ENCODE results near the gene VHLL. TPM values are rescaled to one million over a fixed set of nuclear protein-coding genes. Genes with fewer than 3 reads are reported as not detected.
A peak's percentile ranks its signal among the peaks of the same experiment; 100 is the strongest.

Gene VHLL
- total RNA-seq, 2 donors from 2014 or later = not detected

- Mint-ChIP-seq H3K27ac (no peak overlapping the region), H3K36me3 (peaks cover 13 to 14% of the 10 kb centered on the region in 2 donors)
Observed at GRCh38 chr1:156305215-156305614, 6.1 kb upstream of the VHLL start.

GRCh38 chr1:156303241-156303640 lies 4.1 kb upstream of the VHLL start:
- Mint-ChIP-seq H3K36me3 (peaks cover 5 to 6% of the 10 kb centered on the region in 2 donors), H3K9me3 (no peaks in the 10 kb centered on the region), H3K27ac (peak overlapping the region in 1 of 2 donors; percentile 36)
- ATAC-seq = no peak
- DNase-seq (ENCODE audit: low spot score in 2 of 2) = no peak

More at GRCh38 chr1:156305215-156305614, 6.1 kb upstream of the VHLL start:
- ATAC-seq = no peak
- no peak for DNase-seq (ENCODE audit: low spot score in 2 of 2)
- H3K9me3 Mint-ChIP-seq = no peaks in the 10 kb centered on the region

GRCh38 chr1:156295391-156295947 lies 3.6 kb downstream of the VHLL start, which contains the start of gene GLMP:
GLMP (minus strand) TSS chr1:156295679; CDS start chr1:156295645, 34 bp downstream.
- Mint-ChIP-seq H3K36me3 (no peaks in the 10 kb centered on the region), H3K9me3 (no peaks in the 10 kb centered on the region), H3K27ac (peak within 1 kb of the TSS; percentile 73 to 85)
- peak; percentile 83 to 90 for ATAC-seq
- peak in 1 of 2 donors; percentile 53 for DNase-seq (ENCODE audit: low spot score in 2 of 2)

- Mint-ChIP-seq H3K27ac (no peak overlapping the region), H3K36me3 (no peaks in the 10 kb centered on the region)
- no peak for DNase-seq (ENCODE audit: low spot score in 2 of 2)
Observed at GRCh38 chr1:156293895-156294294, 5.2 kb downstream of the VHLL start.

GRCh38 chr1:156293098-156293434 lies 6.0 kb downstream of the VHLL start:
- H3K9me3 Mint-ChIP-seq = no peaks in the 10 kb centered on the region
- no peaks in the 10 kb centered on the region for H3K36me3 Mint-ChIP-seq
- no peak for DNase-seq (ENCODE audit: low spot score in 2 of 2)
- no peak for ATAC-seq
- H3K27ac Mint-ChIP-seq = no peak overlapping the region

More at GRCh38 chr1:156293895-156294294, 5.2 kb downstream of the VHLL start:
- no peak for ATAC-seq
- H3K9me3 Mint-ChIP-seq = no peaks in the 10 kb centered on the region

GRCh38 chr1:156291226-156292061 lies 7.7 kb downstream of the VHLL start:
- no peaks in the 10 kb centered on the region for H3K36me3 Mint-ChIP-seq
- DNase-seq (ENCODE audit: low spot score in 2 of 2) (peak in 1 of 2 donors; percentile 28), ATAC-seq (peak; percentile 39 to 62)
- H3K9me3 Mint-ChIP-seq = no peaks in the 10 kb centered on the region
- peak overlapping the region; percentile 74 to 90 for H3K27ac Mint-ChIP-seq

GRCh38 chr1:156289857-156290256 lies 9.2 kb downstream of the VHLL start:
- H3K36me3 Mint-ChIP-seq = no peaks in the 10 kb centered on the region
- no peaks in the 10 kb centered on the region for H3K9me3 Mint-ChIP-seq
- ATAC-seq (no peak), DNase-seq (ENCODE audit: low spot score in 2 of 2) (no peak)
- peak overlapping the region in 1 of 2 donors; percentile 44 for H3K27ac Mint-ChIP-seq

GRCh38 chr1:156286061-156286460 lies 13.0 kb downstream of the VHLL start:
- H3K36me3 Mint-ChIP-seq = peaks cover 21 to 28% of the 10 kb centered on the region in 2 donors
- no peak for ATAC-seq

GRCh38 chr1:156285437-156285836 lies 13.7 kb downstream of the VHLL start:
- H3K36me3 Mint-ChIP-seq = peaks cover 21 to 30% of the 10 kb centered on the region in 2 donors
- no peak for DNase-seq (ENCODE audit: low spot score in 2 of 2)
- no peak for ATAC-seq

More at GRCh38 chr1:156286061-156286460, 13.0 kb downstream of the VHLL start:
- Mint-ChIP-seq H3K27ac (peak overlapping the region in 1 of 2 donors; percentile 36), H3K9me3 (no peaks in the 10 kb centered on the region)
- DNase-seq (ENCODE audit: low spot score in 2 of 2) = no peak

GRCh38 chr1:156284757-156285156 lies 14.3 kb downstream of the VHLL start:
- Mint-ChIP-seq H3K9me3 (no peaks in the 10 kb centered on the region), H3K36me3 (peaks cover 21 to 34% of the 10 kb centered on the region in 2 donors), H3K27ac (no peak overlapping the region)
- ATAC-seq (no peak), DNase-seq (ENCODE audit: low spot score in 2 of 2) (no peak)

More at GRCh38 chr1:156285437-156285836, 13.7 kb downstream of the VHLL start:
- H3K9me3 Mint-ChIP-seq = no peaks in the 10 kb centered on the region
- no peak overlapping the region for H3K27ac Mint-ChIP-seq

GRCh38 chr1:156284112-156284511 lies 15.0 kb downstream of the VHLL start, which contains the start of gene TMEM79:
TMEM79 (plus strand) TSS chr1:156284325; CDS start chr1:156285227, 902 bp downstream.
- DNase-seq (ENCODE audit: low spot score in 2 of 2) = no peak
- H3K9me3 Mint-ChIP-seq = no peaks in the 10 kb centered on the region
- ATAC-seq = no peak

GRCh38 chr1:156283521-156283920 lies 15.6 kb downstream of the VHLL start:
- no peak for DNase-seq (ENCODE audit: low spot score in 2 of 2)
- no peaks in the 10 kb centered on the region for H3K9me3 Mint-ChIP-seq
- ATAC-seq = no peak
- peaks cover 21 to 36% of the 10 kb centered on the region in 2 donors for H3K36me3 Mint-ChIP-seq
- peak overlapping the region; percentile 97 to 98 for H3K27ac Mint-ChIP-seq

More at GRCh38 chr1:156284112-156284511, 15.0 kb downstream of the VHLL start, which contains the start of gene TMEM79:
- H3K27ac Mint-ChIP-seq = peak within 1 kb of the TSS; percentile 97 to 98
- H3K36me3 Mint-ChIP-seq = peaks cover 21 to 35% of the 10 kb centered on the region in 2 donors

GRCh38 chr1:156282479-156283222 lies 16.5 kb downstream of the VHLL start, which contains the start of gene SMG5:
SMG5 (minus strand) TSS chr1:156282825; CDS start chr1:156282680, 145 bp downstream.
- H3K9me3 Mint-ChIP-seq = no peaks in the 10 kb centered on the region
- peak within 1 kb of the TSS; percentile 97 to 98 for H3K27ac Mint-ChIP-seq
- peaks cover 25 to 45% of the 10 kb centered on the region in 2 donors for H3K36me3 Mint-ChIP-seq
- ATAC-seq (peak; percentile 92 to 93), DNase-seq (ENCODE audit: low spot score in 2 of 2) (peak; percentile 95 to 97)

GRCh38 chr1:156281693-156282478 lies 17.2 kb downstream of the VHLL start:
- DNase-seq (ENCODE audit: low spot score in 2 of 2) (peak; percentile 20 to 62), ATAC-seq (peak in 1 of 2 donors; percentile 16)
- H3K9me3 Mint-ChIP-seq = no peaks in the 10 kb centered on the region
- H3K27ac Mint-ChIP-seq = peak overlapping the region; percentile 95 to 97
- H3K36me3 Mint-ChIP-seq = peaks cover 32 to 52% of the 10 kb centered on the region in 2 donors

- DNase-seq (ENCODE audit: low spot score in 2 of 2) = peak; percentile 54 to 72
- H3K27ac Mint-ChIP-seq = peak overlapping the region; percentile 95 to 97
- H3K9me3 Mint-ChIP-seq = no peaks in the 10 kb centered on the region
- peaks cover 37 to 52% of the 10 kb centered on the region in 2 donors for H3K36me3 Mint-ChIP-seq
- ATAC-seq = peak; percentile 47 to 70
Observed at GRCh38 chr1:156281281-156281680, 17.8 kb downstream of the VHLL start.

- Mint-ChIP-seq H3K36me3 (peaks cover 37 to 52% of the 10 kb centered on the region in 2 donors), H3K27ac (peak overlapping the region in 1 of 2 donors; percentile 34), H3K9me3 (no peaks in the 10 kb centered on the region)
- DNase-seq (ENCODE audit: low spot score in 2 of 2) (no peak), ATAC-seq (no peak)
Observed at GRCh38 chr1:156279837-156280236, 19.3 kb downstream of the VHLL start.

Data from activated naive CD4-positive, alpha-beta T cell treated with anti-CD3 and anti-CD28 coated beads, Interleukin-2, amount 50 U/mL, for 72 hours (primary cell).